A549 (cell line): ENCODE data around the gene NKX2-1.

ENCODE experiments used
- BHLHE40 ChIP-seq: IDR thresholded peaks from 2 replicates; pipeline ENCODE4 v1.6.1; 2012; ENCODE audit warnings: low read depth, low read length, inconsistent platforms
- CTCF ChIP-seq: fragments of >200 bp; sonication (Bioruptor Twin); formaldehyde crosslinking; IDR thresholded peaks from 3 replicates; pipeline ENCODE4 v1.5.1; 2016
- EP300 ChIP-seq, 2 experiments: fragments of >200 bp; sonication (Bioruptor Twin); formaldehyde crosslinking; IDR thresholded peaks; 2 replicates in 1 of 2; 3 replicates in 1 of 2; pipeline ENCODE4 v1.6.1; 2016 to 2017
- RAD21 ChIP-seq, 2 experiments: fragments of >200 bp in 1 of 2; sonication (Bioruptor Twin) in 1 of 2; formaldehyde crosslinking in 1 of 2; IDR thresholded peaks in 1 of 2; conservative IDR thresholded peaks in 1 of 2; 2 replicates in 1 of 2; 3 replicates in 1 of 2; pipeline ENCODE4 v1.6.1; 2012 to 2018; ENCODE audit warnings: inconsistent platforms in 1 of 2
- USF2 ChIP-seq: fragments of 450-650 bp; IDR thresholded peaks from 2 replicates; pipeline ENCODE4 v1.6.1; 2014; ENCODE audit warnings: antibody characterized with exemption
- ZFP36 ChIP-seq: fragments of 450-650 bp; IDR thresholded peaks from 2 replicates; pipeline ENCODE4 v1.6.1; 2014; ENCODE audit warnings: borderline replicate concordance; ENCODE audit not compliant: partially characterized antibody

DNA sequence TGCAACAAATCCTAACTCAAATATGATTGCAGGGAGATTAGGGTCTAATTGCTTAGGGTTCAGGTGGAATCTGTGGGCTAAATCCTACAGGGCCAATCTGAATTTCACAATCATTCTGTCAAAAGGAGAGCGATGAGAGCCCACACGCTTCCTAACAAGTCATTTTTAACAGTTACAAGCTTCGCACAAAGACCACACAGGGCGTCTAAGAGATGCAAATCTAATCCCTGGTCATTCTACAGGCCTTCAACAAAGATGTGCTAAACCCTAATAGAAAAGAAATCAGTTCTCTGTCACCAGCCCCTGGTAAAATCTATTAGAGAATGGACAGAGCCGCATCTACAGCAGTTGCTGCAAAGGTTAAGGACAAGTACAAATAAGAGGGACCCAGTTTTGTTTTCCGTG lies 15.3 kb downstream of the NKX2-1 start:
- TF ChIP-seq RAD21 (conservative IDR thresholded peaks at IDR 0.05 in 1 of 2, IDR thresholded peaks at IDR 0.05 in 1 of 2) (no peak), USF2 (no peak), ZFP36 (no peak), CTCF (no peak), BHLHE40 (no peak), EP300 (IDR thresholded peaks at IDR 0.05) (no peak)
